Measurements from ENCODE around the gene FBXO30.

- TF ChIP-seq POLR2A (IDR thresholded peaks at IDR 0.05) (no peak), CTCF (IDR thresholded peaks at IDR 0.05) (no peak)
Measured at GRCh38 chr6:145824344-145824743, 9.7 kb upstream of the FBXO30 start.
